CD4-positive, alpha-beta T cell treated with Interferon gamma for 1 hour (primary cell): ENCODE results near the gene SLC29A3.
"Not testable (repeated sequence)": the region's sequence is repeated elsewhere in the genome, so short reads cannot be mapped to it uniquely, and the experiment has no call there.

Experiments used
- DNase-seq: peaks from one replicate; pipeline ENCODE4 v3.0.0-alpha.2; 2020

The SLC29A3 gene

DNA sequence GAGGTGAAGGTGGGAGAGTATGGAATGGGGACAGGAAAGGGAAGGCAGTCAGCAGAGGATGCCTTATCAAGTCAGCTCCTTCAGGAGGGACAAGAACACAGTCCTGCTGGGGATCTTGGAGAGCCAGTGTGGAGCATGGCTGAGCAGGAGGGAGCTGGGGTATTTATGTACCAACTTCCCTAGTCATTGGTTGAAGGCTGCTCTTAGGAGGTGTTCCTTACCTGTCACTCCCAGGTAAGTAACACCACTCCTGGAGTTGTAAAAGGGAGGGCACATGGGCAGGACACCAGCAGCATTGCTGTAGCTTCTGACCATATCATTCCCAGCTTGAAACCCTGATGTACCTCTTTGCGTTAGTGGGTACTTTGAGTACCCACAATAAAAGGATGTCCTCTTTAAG is 29.8 kb downstream of the SLC29A3 start:
- no peak for DNase-seq

DNA sequence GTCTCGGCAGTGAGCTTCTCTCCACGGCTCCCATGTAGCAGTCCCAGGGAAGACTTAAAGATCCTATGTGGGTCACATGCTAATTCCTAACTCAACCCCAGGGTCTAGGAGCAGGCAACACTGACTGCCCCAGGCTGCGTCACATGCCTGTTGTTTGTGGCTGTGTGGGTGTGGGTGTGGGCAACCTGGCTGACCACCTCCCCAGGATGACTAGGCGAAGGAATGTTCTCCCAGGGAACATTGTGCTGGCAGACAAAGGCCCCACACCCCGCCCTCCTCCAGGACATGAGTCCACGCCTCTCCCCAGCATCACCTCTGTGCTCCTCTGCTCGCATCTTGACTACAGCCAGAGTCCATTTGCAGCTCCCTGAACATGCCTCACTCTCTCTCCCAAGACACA is 30.3 kb downstream of the SLC29A3 start:
- no peak for DNase-seq

DNA sequence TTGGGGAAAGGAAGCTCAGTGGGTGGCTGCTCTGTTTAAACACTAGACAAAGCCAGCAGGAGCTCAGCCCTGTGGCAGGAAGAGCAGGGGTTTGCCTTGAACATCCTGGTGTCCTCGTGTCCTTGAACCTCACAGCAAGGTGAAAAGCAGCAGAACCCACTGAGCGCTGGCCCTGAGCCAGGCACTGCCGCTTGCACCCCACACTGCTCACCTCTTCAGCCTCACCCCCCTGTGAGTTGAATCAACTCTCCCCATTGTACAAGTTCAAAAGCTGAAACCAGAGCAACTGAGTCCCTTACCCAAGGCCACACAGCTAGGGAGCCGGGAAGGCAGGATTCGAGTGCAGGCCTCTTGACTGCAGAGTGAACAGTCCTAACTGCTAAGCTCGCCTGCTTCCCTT is 32.0 kb downstream of the SLC29A3 start:
- no peak for DNase-seq

DNA sequence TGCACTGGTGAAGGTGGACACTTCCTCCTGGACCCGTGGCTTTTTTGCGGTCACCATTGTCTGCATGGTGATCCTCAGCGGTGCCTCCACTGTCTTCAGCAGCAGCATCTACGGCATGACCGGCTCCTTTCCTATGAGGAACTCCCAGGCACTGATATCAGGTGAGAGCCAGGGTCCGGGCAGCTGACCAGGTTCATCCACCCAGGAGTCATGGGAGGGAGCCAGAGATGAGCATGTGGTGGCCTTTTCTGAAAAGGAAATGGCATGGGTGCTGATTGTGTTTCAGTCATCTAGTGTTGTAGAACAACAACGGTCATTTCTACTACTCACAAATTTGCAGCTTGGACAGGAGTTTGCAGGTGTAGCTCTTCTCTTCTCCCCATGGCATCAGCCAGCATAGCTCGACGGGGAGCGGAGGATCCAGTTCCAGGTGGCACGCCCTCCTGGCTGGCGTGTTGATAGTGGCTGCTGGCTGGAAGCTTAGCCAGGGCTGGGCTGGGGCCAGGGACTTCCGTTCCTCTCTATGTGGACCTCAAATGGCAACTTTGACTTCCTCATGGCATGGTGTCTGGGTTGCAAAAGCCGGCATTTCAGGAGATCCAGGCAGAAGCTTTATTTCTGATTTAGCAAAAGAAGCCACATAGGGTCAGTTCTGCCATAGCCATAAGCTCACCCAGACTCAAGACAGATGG is 32.7 kb downstream of the SLC29A3 start:
- no peak for DNase-seq

DNA sequence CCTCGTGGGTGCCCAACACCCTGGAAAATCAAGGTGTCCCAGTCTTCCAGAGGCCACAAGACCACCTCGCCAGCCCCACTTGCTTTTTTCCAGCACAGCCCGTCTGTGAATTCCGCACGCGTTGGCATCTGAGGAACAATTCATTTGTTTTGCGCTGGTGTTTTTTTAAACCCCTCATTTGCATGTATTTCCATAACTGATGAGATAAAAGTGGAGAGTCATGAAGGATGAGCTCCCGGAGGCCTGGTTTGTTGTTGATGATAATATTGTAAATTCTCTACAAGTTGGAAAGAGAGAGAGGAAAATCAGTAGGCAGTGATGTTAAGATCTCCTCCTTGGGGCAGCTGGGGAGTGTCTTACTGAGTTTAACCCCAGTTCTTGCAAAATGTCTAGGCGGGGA is 34.6 kb downstream of the SLC29A3 start:
- DNase-seq: no peak

DNA sequence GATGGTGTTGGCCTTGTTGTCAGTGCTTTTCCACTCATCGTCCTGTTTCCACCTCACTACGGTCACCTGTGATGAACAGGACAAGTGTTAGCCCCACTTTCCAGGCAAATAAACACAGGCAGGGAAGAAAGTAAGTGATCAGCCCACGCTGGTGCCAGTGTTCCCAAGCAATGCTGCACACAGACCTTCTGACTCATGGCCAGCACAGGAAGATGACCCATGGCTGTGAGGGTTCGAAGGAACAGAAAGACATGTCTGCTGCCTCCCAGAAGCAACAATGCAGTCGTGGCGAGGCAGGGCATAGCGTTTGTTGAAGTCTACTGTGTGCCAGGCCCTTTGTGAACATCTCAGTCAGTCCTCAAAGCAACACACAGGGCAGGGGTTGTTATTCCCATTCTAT is 35.7 kb downstream of the SLC29A3 start:
- DNase-seq: no peak

DNA sequence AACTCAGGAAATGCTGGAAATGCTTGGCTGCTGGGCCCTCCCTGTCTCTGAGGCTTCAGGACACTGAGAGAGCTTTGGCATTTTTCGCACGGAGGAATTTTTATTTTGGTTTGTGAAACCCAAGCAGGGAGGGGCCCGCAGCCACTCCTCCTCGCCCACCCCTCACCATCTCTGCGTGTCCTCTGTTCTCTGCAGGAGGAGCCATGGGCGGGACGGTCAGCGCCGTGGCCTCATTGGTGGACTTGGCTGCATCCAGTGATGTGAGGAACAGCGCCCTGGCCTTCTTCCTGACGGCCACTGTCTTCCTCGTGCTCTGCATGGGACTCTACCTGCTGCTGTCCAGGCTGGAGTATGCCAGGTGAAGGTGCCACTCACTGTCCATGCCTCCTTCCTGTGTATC is 36.8 kb downstream of the SLC29A3 start:
- no peak for DNase-seq

DNA sequence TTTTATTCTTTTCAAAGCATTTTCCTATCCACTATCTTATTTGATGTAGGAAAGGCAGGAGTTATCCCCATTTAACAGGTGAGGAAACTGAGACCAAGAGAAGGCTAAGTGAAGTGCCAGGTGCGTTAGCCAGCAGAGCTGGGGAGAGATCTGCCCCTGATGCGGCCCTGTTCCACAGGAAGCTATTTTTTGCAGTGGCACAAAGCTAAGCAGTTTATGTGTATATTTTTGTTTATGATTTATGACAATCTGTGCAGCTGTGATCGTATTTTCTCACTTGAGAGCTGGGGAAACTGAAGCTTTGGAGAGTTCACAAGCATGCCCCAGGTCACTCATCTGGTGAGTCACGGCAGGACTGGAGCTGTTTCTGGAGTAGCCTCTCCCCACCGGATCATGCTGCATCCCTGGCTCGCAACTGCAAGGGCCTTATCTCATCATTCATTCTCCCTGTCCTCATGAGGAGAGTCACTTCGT is 38.8 kb downstream of the SLC29A3 start:
- DNase-seq: no peak

DNA sequence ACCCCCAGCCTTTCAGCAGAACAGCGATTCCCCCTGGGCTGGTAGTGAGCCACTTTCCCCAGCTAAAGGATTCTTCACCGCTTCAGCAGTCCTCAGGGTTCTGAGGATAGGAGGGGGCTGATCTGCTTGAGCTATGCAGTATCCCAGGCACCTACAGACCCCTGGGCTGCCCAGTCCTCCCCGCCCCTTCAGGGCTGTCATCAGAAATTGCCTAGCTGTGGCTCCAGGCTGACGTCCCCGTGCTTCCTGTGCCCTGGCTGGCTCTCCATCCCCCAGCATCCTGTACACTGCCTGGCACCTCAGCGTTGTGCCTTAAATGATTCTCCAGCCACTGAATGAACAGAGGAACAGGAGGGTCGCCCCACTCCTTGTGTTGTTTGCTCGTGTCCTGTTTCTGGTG is 39.2 kb downstream of the SLC29A3 start:
- no peak for DNase-seq

DNA sequence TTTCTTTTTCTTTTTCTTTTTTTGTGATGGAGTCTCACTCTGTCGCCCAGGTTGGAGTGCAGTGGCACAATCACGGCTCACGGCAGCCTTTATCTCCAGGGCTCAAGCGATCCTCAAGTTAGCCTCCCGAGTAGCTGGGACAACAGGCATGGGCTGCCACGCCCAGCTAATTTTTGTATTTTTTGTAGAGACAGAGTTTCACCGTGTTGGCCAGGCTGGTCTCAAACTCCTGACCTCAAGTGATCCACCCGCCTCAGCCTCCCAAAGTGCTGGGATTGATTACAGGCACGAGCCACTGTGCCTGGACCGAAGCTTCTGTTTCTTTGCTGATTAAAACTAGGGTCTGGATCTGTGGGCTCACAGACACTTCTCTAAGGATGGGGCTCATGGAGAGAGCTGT is 39.8 kb downstream of the SLC29A3 start:
- DNase-seq: not testable (repeated sequence)

DNA sequence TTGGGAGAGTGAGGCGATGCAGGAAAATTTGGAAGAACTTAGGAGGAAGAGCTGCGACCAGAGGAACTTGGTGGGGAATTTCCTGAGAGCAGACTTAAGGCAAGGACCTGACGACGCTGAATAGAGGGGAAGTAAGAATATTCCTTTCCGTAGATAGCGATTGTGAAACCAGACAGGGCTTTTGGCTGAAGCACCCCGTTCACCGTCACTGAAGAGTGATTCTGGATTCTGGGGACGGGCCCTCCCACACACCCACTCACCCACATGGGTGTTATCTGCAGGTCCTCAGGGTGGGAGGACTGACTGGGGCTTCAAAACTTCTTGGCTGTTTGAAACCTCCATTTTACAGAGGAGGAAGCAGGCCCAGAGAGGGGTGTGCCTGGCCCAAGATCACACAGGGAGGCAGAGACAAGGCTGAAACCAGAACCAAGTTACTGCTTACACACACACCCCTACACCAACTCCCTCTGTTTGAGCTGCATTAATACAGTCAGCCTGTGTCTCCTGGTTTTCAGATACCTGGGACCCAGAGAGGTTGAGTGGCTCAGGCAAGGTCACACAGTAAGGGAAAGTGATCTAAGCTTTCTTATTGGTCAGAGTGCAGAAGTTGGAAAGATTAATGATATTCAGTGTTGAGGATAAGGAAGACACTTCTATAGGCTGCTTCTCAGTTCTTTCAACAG is 40.4 kb downstream of the SLC29A3 start:
- peak; percentile 38 for DNase-seq

DNA sequence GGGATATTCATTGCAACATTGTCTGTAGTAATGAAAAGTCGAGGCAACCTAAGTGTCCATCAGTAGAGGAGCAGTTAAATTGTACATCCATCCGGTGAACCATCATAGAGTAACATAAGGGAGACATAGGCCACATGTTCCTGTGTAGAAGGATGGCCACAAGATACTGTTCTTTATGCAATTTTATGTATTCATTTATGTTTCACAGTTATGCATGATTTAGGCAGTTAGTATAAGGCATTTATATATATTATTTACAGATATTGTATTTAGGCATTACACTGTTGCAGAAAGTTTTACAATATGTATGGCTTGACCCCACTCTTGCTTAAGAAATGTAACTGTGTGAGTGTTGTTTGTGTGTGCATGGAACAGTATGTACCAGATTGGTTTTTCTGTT is 41.7 kb downstream of the SLC29A3 start:
- no peak for DNase-seq

DNA sequence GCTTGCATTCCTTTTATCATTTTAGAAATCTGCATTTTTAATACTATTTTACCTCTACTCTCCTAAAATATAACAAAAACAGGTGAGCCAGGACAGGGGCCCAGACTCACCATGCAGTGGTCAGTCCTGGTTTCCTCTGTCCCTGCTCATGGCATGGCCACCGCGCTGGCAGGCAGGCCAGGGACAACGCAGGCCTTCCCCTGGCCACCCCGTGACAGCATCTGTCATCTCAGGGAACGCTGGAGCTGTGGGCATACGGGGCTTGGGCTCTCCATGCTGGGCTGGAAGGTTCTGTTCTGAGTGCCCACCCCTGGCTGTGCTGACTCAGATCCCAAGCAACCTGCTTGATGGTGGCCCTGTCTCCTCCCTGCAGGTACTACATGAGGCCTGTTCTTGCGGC is 42.5 kb downstream of the SLC29A3 start:
- DNase-seq: no peak

DNA sequence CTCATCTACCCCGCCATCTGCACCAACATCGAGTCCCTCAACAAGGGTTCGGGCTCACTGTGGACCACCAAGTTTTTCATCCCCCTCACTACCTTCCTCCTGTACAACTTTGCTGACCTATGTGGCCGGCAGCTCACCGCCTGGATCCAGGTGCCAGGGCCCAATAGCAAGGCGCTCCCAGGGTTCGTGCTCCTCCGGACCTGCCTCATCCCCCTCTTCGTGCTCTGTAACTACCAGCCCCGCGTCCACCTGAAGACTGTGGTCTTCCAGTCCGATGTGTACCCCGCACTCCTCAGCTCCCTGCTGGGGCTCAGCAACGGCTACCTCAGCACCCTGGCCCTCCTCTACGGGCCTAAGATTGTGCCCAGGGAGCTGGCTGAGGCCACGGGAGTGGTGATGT is 43.1 kb downstream of the SLC29A3 start:
- no peak for DNase-seq

DNA sequence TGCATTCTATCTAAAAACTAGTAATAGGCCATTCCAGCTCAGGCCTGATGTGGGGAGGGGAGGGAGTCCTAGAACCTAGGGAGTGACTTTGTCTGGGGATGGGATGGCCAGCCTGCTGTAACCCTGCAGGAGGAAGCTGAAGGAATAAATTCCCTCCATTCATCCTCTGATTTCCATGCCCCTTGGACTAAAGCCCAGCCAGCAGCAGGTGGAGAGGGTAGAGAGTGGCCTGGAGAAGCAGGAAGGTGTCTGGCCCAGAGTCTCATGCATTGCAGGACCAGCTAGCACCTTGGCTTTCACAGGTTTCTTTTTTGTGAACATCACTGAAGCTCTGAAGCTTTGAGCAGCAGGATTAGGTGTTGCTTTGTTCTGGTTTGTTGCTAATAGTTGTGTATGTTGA is 44.9 kb downstream of the SLC29A3 start:
- DNase-seq: no peak

DNA sequence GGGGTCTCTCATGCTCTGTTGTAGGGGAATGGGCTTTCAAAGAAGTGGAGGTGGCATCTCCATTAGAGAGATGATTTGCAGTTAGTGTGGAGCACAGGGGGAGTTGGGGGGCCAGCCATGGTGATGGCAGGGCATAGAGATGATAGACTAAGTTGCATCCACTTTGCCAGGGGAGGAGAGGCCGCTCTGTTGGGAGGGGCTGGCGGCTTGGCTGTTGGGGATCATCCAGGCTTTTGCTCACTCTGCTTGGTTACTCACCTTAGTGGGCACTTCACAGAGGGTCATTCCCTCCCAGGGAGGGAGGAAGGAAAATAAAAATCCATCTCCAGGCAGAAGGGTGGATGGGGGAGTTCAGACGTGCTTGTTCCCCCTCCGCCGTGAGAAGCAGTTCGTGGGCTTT is 46.3 kb downstream of the SLC29A3 start:
- DNase-seq: no peak

DNA sequence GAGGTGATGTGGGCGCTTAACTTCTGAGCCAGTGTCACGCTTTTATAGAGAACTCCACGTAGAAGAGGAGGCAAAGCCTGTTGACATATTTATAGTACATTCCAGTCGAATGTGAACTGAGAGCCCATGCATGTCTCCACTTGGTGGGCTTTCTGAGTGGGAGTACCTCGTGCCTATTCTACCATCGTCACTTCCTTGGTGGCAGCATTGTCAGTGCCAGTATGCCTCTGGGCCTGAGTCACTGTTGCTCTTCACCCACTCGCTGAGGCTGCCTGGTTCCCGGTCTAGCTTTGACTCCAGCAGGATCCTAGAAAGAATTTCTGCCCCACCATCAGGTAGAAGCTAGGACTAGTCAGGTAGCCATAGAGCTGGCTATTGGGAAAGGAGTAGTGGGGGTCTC is 47.6 kb downstream of the SLC29A3 start:
- no peak for DNase-seq

DNA sequence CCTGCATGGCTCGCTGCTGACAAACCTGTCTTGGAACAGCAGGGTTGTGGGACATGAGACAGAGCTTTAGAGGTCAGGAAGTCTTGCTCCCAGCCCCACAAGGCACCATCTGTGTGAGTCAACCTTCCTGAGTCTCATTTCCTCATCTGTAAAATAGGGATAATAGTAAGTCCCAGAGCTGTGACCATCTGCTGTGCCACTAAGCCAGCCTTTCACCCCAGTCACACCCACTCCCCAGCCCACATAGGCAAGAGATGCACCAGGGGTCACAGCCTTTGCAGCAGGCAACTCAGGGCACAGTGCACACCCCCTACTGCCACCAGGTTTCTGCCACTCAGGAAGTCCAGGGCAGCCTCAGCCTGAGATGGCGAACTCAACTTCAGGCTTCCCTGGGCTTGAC is 48.2 kb downstream of the SLC29A3 start:
- DNase-seq: peak; percentile 27

DNA sequence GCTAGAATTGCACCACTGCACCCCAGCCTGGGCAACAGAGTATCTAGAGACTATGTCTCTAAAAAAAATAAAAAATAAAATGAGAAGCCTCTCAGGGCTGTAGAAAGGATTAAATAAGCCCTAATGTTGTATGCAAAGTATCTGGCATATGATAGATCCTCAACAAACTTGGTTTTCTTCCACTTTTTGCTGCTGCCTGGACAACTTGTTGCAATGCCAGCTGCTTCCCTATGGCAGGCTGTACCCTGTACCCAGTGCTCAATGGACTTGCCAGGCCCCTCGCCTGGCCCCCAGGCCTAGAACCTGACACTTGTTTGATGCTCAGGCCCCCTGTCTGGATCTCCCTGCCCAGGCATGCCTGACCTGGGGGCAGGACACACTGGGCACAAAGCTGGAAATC is 49.1 kb downstream of the SLC29A3 start:
- DNase-seq: no peak

DNA sequence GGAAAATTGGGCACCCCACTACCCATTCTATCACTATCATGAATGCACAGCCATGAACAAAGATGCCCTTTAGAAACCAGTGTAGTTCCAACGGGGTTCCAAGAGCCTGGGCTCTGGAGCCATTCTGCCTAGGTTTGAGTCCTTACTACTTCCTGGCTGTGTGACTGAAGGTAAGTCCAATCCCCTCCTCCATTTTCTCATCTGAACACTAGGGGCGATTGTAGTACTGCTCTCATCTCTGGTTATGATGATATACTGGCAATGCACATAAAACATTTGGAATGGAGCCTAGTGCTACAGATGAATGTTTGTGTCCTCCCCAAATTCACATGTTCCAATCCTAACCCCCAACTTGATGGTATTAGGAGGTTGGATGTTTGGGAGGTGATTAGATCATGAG is 49.6 kb downstream of the SLC29A3 start:
- no peak for DNase-seq

DNA sequence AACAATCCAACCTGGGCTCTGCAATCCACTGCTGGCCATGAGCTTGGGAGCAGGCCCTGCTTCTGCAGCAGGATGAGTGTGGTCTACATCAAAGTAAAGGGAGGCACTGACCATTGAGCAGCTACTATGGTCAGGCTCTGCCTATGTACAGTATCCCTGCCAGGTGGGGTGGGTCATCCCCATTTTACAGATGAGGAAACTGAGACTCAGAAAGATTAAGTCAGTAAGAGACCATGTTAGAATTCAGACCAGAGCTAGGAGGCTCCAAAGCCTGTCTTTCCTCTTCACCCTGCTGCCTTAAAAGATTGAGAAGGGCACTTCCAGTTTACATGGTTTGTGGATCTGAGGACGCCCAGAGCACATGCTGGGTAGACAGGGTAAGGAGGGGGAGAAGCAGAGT is 50.5 kb downstream of the SLC29A3 start:
- no peak for DNase-seq

DNA sequence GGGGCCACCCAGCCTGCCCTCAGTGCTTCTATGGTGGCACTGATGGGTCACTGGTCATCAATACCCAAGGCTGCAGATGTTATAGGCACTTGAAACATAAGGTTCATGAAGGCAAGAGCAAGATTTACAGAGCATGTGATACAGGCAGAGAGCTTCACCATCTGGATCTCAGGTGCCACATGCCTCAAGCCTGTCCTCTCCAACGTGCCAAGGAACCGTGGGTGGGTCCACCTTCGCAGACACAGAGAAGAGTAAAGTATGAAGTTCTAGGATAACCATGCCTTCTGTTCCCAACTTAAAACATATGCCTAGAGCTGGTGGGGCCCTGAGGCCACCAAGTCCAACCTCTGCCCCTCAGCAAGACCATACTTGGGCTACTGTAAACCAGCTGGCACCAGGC is 51.0 kb downstream of the SLC29A3 start:
- DNase-seq: no peak

DNA sequence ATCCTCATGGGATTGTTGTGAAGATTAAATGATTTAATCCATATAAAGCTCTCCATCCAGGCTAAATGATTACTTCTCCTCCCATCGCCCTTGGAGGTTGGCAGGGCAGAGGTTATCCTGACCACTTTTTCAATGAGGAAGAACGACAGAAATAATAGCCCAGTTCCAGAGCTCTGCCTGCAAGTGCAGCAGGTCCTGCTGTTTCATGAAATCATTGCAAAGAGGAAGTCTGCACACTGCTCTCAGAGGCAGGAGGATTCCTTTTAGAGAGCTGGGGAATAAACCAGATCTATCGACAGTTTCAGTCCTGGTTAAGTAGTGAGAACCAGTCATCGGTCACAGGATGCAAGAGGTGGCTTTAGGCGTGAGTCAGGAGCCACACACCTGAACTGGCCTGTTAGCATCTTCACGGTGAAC is 52.7 kb downstream of the SLC29A3 start:
- DNase-seq: no peak

DNA sequence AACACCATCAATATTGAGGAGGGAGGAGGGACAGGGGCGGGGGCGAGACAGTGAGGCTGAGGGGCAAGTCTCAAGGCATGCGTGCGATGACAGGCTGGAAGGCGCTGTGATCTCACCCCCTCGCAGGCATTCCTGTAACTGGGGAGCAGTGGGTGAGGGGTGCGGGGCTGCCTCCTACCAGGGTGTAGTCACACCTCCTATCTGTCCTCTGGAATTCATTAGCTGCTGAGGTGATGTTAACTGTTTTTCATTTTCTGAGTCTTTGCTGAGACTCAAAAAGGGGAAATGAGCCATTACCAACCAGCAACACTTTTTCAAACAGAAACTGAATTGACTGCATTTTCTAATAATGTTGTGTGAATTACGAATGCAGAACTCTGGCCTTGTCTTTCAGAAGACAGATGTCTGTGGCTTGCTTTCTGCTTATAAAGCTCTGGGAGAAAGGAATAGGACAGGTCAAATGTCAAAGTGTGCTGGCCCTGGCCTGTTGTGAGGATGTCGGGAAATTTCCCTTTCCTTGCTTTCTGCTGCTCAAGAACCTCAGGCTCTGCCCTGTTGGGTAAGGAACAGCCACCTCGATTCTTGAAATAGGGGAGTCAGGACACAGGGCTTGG is 53.9 kb downstream of the SLC29A3 start:
- DNase-seq: no peak
